Loucy (cell line): ENCODE data around the gene KLC1.
A peak's percentile ranks its signal among the peaks of the same experiment; 100 is the strongest.

Source experiments
- H2AFZ ChIP-seq: fragments of 200-600 bp; sonication (generic); 2 replicates; pipeline ENCODE4 v1.6.0; 2016; ENCODE audit warnings: antibody characterized with exemption, mild to moderate bottlenecking, low read length, moderate library complexity
- H3F3A ChIP-seq: fragments of 200-600 bp; 2 replicates; pipeline ENCODE4 v1.6.0; 2016; ENCODE audit warnings: antibody characterized with exemption, low read depth, mild to moderate bottlenecking
- H3K27me3 ChIP-seq: fragments of 200-600 bp; sonication (generic); 2 replicates; pipeline ENCODE4 v1.6.1; 2014; ENCODE audit warnings: low read length, mild to moderate bottlenecking; ENCODE audit not compliant: insufficient read depth, poor library complexity, severe bottlenecking
- H3K36me3 ChIP-seq: fragments of 200-600 bp; sonication (generic); 2 replicates; pipeline ENCODE4 v1.6.1; 2016; ENCODE audit warnings: low read length; ENCODE audit not compliant: insufficient read depth
- H3K4me1 ChIP-seq: fragments of 200-600 bp; sonication (generic); 2 replicates; pipeline ENCODE4 v1.5.1; 2014; ENCODE audit warnings: low read length, mild to moderate bottlenecking; ENCODE audit not compliant: insufficient read depth, poor library complexity, severe bottlenecking
- H3K4me2 ChIP-seq: fragments of 200-600 bp; sonication (generic); 2 replicates; pipeline ENCODE4 v1.6.0; 2014; ENCODE audit warnings: antibody characterized with exemption, low read length, low read depth, mild to moderate bottlenecking; ENCODE audit not compliant: poor library complexity, severe bottlenecking
- H3K4me3 ChIP-seq: fragments of 200-600 bp; sonication (generic); 2 replicates; pipeline ENCODE4 v1.5.1; 2014; ENCODE audit warnings: low read length, mild to moderate bottlenecking, mixed read lengths; ENCODE audit not compliant: poor library complexity, severe bottlenecking
- H3K79me2 ChIP-seq: fragments of 200-600 bp; sonication (generic); 2 replicates; pipeline ENCODE4 v1.6.1; 2014; ENCODE audit warnings: low read length; ENCODE audit not compliant: insufficient read depth
- H3K9ac ChIP-seq: fragments of 200-600 bp; sonication (generic); 2 replicates; pipeline ENCODE4 v1.6.0; 2014; ENCODE audit warnings: mild to moderate bottlenecking, low read depth, low read length, moderate library complexity; ENCODE audit not compliant: poor library complexity, severe bottlenecking
- H3K9me2 ChIP-seq: fragments of 200-600 bp; sonication (generic); replicated peaks from 2 replicates; pipeline ENCODE4 v1.6.1; 2016; ENCODE audit warnings: low read depth, low read length, mixed read lengths
- H3K9me3 ChIP-seq: fragments of 200-600 bp; sonication (generic); 2 replicates; pipeline ENCODE4 v1.6.1; 2014; ENCODE audit warnings: mild to moderate bottlenecking, antibody characterized with exemption, low read length, low read depth; ENCODE audit not compliant: insufficient read depth
- H4K20me1 ChIP-seq: fragments of 200-600 bp; sonication (generic); 2 replicates; pipeline ENCODE4 v1.6.0; 2014; ENCODE audit warnings: antibody characterized with exemption, low read length, mild to moderate bottlenecking; ENCODE audit not compliant: insufficient read depth, poor library complexity, severe bottlenecking
- EZH2phosphoT487 ChIP-seq: fragments of 200-600 bp; IDR thresholded peaks from 2 replicates; pipeline ENCODE4 v1.6.1; 2018; ENCODE audit warnings: antibody characterized with exemption, mild to moderate bottlenecking, moderate library complexity, borderline replicate concordance
- TF ChIP-seq, protein P1 (sequence below): fragments of 200-600 bp; sonication (generic); conservative IDR thresholded peaks from 2 replicates; pipeline ENCODE4 v1.5.1; 2014; ENCODE audit warnings: mild to moderate bottlenecking, antibody characterized with exemption, low read length

The KLC1 gene

GRCh38 chr14:103624860-103625259 is 4.2 kb upstream of the KLC1 start:
- Histone ChIP-seq H3K27me3 (peaks cover 5% of the 10 kb centered on the region), H2AFZ (peak overlapping the region; percentile 74), H3K4me3 (peak overlapping the region; percentile 65), H3K79me2 (peaks cover 8% of the 10 kb centered on the region), H3K9ac (peak overlapping the region; percentile 56), H3K9me2 (no peaks in the 10 kb centered on the region), H3K9me3 (no peaks in the 10 kb centered on the region), H3K4me1 (peaks cover 40% of the 10 kb centered on the region), H3F3A (0 out of 2 replicates have a peak, but pooled peaks cover 6% of the 10 kb centered on the region), H3K4me2 (peak overlapping the region; percentile 72), H3K36me3 (no peaks in the 10 kb centered on the region), H4K20me1 (peaks cover 7% of the 10 kb centered on the region)
- TF ChIP-seq, protein P1, sequence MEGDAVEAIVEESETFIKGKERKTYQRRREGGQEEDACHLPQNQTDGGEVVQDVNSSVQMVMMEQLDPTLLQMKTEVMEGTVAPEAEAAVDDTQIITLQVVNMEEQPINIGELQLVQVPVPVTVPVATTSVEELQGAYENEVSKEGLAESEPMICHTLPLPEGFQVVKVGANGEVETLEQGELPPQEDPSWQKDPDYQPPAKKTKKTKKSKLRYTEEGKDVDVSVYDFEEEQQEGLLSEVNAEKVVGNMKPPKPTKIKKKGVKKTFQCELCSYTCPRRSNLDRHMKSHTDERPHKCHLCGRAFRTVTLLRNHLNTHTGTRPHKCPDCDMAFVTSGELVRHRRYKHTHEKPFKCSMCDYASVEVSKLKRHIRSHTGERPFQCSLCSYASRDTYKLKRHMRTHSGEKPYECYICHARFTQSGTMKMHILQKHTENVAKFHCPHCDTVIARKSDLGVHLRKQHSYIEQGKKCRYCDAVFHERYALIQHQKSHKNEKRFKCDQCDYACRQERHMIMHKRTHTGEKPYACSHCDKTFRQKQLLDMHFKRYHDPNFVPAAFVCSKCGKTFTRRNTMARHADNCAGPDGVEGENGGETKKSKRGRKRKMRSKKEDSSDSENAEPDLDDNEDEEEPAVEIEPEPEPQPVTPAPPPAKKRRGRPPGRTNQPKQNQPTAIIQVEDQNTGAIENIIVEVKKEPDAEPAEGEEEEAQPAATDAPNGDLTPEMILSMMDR, result no peak
- no peak for TF ChIP-seq EZH2phosphoT487

- Histone ChIP-seq H3K4me3 (peak overlapping the region; percentile 65), H2AFZ (peak overlapping the region; percentile 74), H3K79me2 (peaks cover 14% of the 10 kb centered on the region), H4K20me1 (peaks cover 14% of the 10 kb centered on the region), H3K27me3 (peaks cover 5% of the 10 kb centered on the region), H3K36me3 (no peaks in the 10 kb centered on the region), H3K9me3 (no peaks in the 10 kb centered on the region), H3F3A (0 out of 2 replicates have a peak, but pooled peaks cover 6% of the 10 kb centered on the region), H3K4me1 (peaks cover 46% of the 10 kb centered on the region), H3K4me2 (peak overlapping the region; percentile 72), H3K9ac (peak overlapping the region; percentile 56), H3K9me2 (no peaks in the 10 kb centered on the region)
- no peak for TF ChIP-seq EZH2phosphoT487
Observed at GRCh38 chr14:103625356-103626095, 3.5 kb upstream of the KLC1 start.

GRCh38 chr14:103626146-103626850 is 2.7 kb upstream of the KLC1 start:
- Histone ChIP-seq H3K27me3 (peaks cover 5% of the 10 kb centered on the region), H3K36me3 (no peaks in the 10 kb centered on the region), H4K20me1 (peaks cover 20% of the 10 kb centered on the region), H3K9ac (peak overlapping the region; percentile 56), H3K9me2 (no peaks in the 10 kb centered on the region), H3K4me2 (peak overlapping the region; percentile 72), H3K79me2 (peaks cover 22% of the 10 kb centered on the region), H3K9me3 (no peaks in the 10 kb centered on the region), H3K4me3 (no peak overlapping the region), H2AFZ (no peak overlapping the region), H3F3A (0 out of 2 replicates have a peak, but pooled peaks cover 6% of the 10 kb centered on the region), H3K4me1 (peaks cover 50% of the 10 kb centered on the region)
- TF ChIP-seq, protein P1, result no peak
- no peak for TF ChIP-seq EZH2phosphoT487
